ENCODE data around the gene EDIL3. TPM values are rescaled to one million over a fixed set of nuclear protein-coding genes. Genes with fewer than 3 reads are reported as not detected.
A peak's percentile ranks its signal among the peaks of the same experiment; 100 is the strongest.

EDIL3 gene
- total and polyA plus RNA-seq, 2 of the 8 experiments (the other 6 are each of a cell fraction or from before 2014, with no cell fraction given) = 14.7 to 47.2 TPM

DNA sequence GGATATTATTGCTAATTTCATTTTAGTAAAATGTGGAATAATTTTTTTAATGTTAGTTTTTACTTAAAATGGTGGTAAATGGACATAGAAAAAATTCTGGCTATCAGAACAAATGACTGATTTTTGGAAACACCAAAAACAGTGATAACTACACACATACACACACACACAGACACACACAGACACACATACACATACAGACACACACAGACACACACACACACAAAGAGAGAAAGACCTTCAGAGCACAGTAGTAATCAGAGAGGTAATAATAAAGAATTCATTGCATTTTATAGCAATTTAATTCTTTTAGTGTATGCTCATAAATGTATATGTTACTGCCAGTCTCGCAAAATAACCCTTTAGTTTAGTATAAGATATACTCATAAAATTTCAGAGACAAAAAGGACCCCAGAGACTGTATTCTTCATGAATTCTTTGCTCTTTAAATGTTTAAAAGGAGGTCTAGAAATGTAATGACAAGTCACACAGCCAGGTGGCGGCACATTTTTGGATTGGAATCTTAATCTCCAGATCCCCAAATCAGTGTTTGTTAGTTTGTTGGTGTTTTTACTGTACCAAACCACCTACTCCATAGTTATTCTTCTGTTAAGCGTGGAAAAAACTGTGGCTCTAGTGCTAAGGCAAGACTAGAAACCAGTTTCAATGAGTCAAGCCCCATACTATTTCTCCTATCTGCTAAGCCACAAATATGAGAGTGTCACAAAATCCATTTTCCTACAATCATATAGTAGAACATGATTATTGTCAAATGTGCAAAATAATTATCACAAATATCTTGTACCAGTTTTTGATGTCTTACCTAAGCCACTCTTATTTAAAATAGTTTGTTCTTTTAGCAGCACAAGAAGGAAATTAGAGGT lies 109.9 kb downstream of the EDIL3 start:
- H4K8ac ChIP-seq (ENCODE audit: extremely low read depth, insufficient read depth, low read length) = no peak overlapping the region
- WGBS, 2 experiments (ENCODE audit: extremely low coverage in 1 of 2, insufficient coverage in 1 of 2, insufficient read length in 1 of 2, insufficient replicate concordance in 2 of 2, low coverage in 1 of 2, low lambda C conversion rate in 2 of 2, missing lambda C conversion rate in 1 of 2) = 57% methylated on average over 3 of the region's 3 CpGs; no CpG with 5 or more reads in 1 of the 2 experiments
- H3K23ac ChIP-seq (ENCODE audit: insufficient read length) = no peak overlapping the region
- H3K27ac ChIP-seq (ENCODE audit: low read depth, low read length) = no peak overlapping the region
- no peaks in the 10 kb centered on the region for H4K20me1 ChIP-seq (replicated peaks in 1 of 2; ENCODE audit: control insufficient read depth in 1 of 2, insufficient read depth in 2 of 2, low read length in 2 of 2)
- no peak overlapping the region for H3K56ac ChIP-seq (replicated peaks; ENCODE audit: insufficient read length, low read depth, low read length)
- H2BK15ac ChIP-seq (ENCODE audit: low read length) = no peak overlapping the region
- H3K4me2 ChIP-seq (ENCODE audit: insufficient read depth in 1 of 2, low read depth in 2 of 2, low read length in 2 of 2) = no peak overlapping the region
- POLR2A ChIA-PET (ENCODE audit: partially characterized antibody) = no interaction called here
- H3K18ac ChIP-seq (ENCODE audit: extremely low read depth, low read length) = no peak overlapping the region
- no peak overlapping the region for H2BK120ac ChIP-seq (replicated peaks; ENCODE audit: low read depth, low read length)
- DNase-seq (ENCODE audit: low read depth in 1 of 2, low spot score in 2 of 2) (peak in 1 of 2 experiments; percentile 64), FAIRE-seq (peak; percentile 62)
- H2AFZ ChIP-seq (ENCODE audit: low read length) = no peak overlapping the region
- H2BK20ac ChIP-seq (ENCODE audit: low read length) = no peak overlapping the region
- H3K9ac ChIP-seq (replicated peaks in 1 of 4; ENCODE audit: extremely low read depth in 1 of 4, low read depth in 3 of 4, low read length in 3 of 4) = no peak overlapping the region
- no peaks in the 10 kb centered on the region for H3K9me3 ChIP-seq (ENCODE audit: insufficient read depth in 2 of 2, low read depth in 1 of 2, low read length in 1 of 2)
- CTCF ChIA-PET (ENCODE audit: partially characterized antibody) = interaction anchor here (0.6 to 2.2 kb wide), 7 partner anchors 9 to 517 kb away, joined by 3 to 8 read pairs (median 4); no protein-coding TSS in a partner anchor
- H2BK5ac ChIP-seq (ENCODE audit: low read depth, low read length) = no peak overlapping the region
- H4K91ac ChIP-seq (replicated peaks; ENCODE audit: insufficient read length, low read length) = no peak overlapping the region
- H2BK12ac ChIP-seq (ENCODE audit: low read depth, low read length) = no peak overlapping the region
- H3K36me3 ChIP-seq (ENCODE audit: control insufficient read depth in 2 of 4, insufficient read depth in 4 of 4, low read length in 3 of 4) = no peaks in the 10 kb centered on the region
- peaks cover 0 to 4% (median 1%) of the 10 kb centered on the region in 4 experiments; a peak in 3 of 7 replicates for H3K4me1 ChIP-seq (replicated peaks in 1 of 4; ENCODE audit: control insufficient read depth in 3 of 4, insufficient read depth in 4 of 4, low read length in 3 of 4)
- no peaks in the 10 kb centered on the region for H3K79me2 ChIP-seq (ENCODE audit: control insufficient read depth in 1 of 2, insufficient read depth in 2 of 2, low read length in 2 of 2)
- no peak overlapping the region for H3K4me3 ChIP-seq (ENCODE audit: extremely low read depth in 1 of 4, insufficient read depth in 2 of 4, low read depth in 3 of 4, low read length in 4 of 4)
- H3K4ac ChIP-seq (replicated peaks; ENCODE audit: insufficient read length, low read depth, low read length) = no peak overlapping the region
- no peak overlapping the region for H2AK5ac ChIP-seq (ENCODE audit: low read depth, low read length)
- H3K79me1 ChIP-seq (ENCODE audit: low read depth, low read length) = no peaks in the 10 kb centered on the region
- no peak overlapping the region for H4K5ac ChIP-seq (ENCODE audit: insufficient read length, low read depth, low read length)
- no peaks in the 10 kb centered on the region; the same call in 1 of the 2 replicates for H3K23me2 ChIP-seq (ENCODE audit: low read depth, low read length)
- H3K14ac ChIP-seq (ENCODE audit: insufficient read length) = no peak overlapping the region
- no peaks in the 10 kb centered on the region for H3K27me3 ChIP-seq (replicated peaks in 1 of 4; ENCODE audit: control insufficient read depth in 3 of 4, extremely low read depth in 1 of 4, insufficient read depth in 3 of 4, low read length in 3 of 4)
- no peak for TF ChIP-seq BRCA1 (IDR thresholded peaks at IDR 0.05; ENCODE audit: low read depth, low read length)

Data from H1 (cell line).